NT2/D1 (cell line): ENCODE measurements around the gene PLEKHH1.
A peak's percentile ranks its signal among the peaks of the same experiment; 100 is the strongest.

Experiments used
- DNase-seq: peaks from one replicate; pipeline ENCODE4 v3.0.0-alpha.2; 2011; ENCODE audit warnings: low read depth, low spot score
- H3K27me3 ChIP-seq: 2 replicates; pipeline ENCODE4 v1.6.0; 2011; ENCODE audit warnings: mild to moderate bottlenecking; ENCODE audit not compliant: insufficient read length, insufficient read depth
- H3K36me3 ChIP-seq: 2 replicates; pipeline ENCODE4 v1.6.1; 2011; ENCODE audit warnings: mild to moderate bottlenecking, low read length, mixed read lengths; ENCODE audit not compliant: insufficient read depth, insufficient read length
- H3K4me1 ChIP-seq: 2 replicates; pipeline ENCODE4 v1.5.1; 2011; ENCODE audit not compliant: insufficient read depth, insufficient read length
- H3K4me3 ChIP-seq: 2 replicates; pipeline ENCODE4 v1.5.1; 2011; ENCODE audit warnings: low read depth; ENCODE audit not compliant: insufficient read length
- H3K9ac ChIP-seq: 2 replicates; pipeline ENCODE4 v1.6.0; 2011; ENCODE audit warnings: low read depth; ENCODE audit not compliant: insufficient read length
- H3K9me3 ChIP-seq: 2 replicates; pipeline ENCODE4 v1.5.1; 2011; ENCODE audit warnings: mild to moderate bottlenecking, low read length; ENCODE audit not compliant: insufficient read depth
- SUZ12 ChIP-seq: IDR thresholded peaks from 2 replicates; pipeline ENCODE4 v1.6.1; 2011; ENCODE audit not compliant: insufficient read length, insufficient read depth; ENCODE audit errors: extremely low read depth
- YY1 ChIP-seq: IDR thresholded peaks from 2 replicates; pipeline ENCODE4 v1.6.1; 2011; ENCODE audit not compliant: insufficient read length, insufficient read depth
- ZNF274 ChIP-seq: IDR thresholded peaks from 2 replicates; pipeline ENCODE4 v1.6.1; 2011; ENCODE audit warnings: mild to moderate bottlenecking, low read depth, low read length

PLEKHH1 gene

GRCh38 chr14:67607646-67608045 lies 74.6 kb downstream of the PLEKHH1 start:
- no peak overlapping the region for H3K4me3 ChIP-seq
- H3K36me3 ChIP-seq, result no peaks in the 10 kb centered on the region
- DNase-seq, result no peak
- no peak for TF ChIP-seq YY1
- TF ChIP-seq ZNF274, result no peak
- no peak for TF ChIP-seq SUZ12
- no peaks in the 10 kb centered on the region for H3K4me1 ChIP-seq
- H3K27me3 ChIP-seq, result peaks cover 4% of the 10 kb centered on the region
- no peak overlapping the region for H3K9ac ChIP-seq
- no peaks in the 10 kb centered on the region for H3K9me3 ChIP-seq

- H3K36me3 ChIP-seq, result no peaks in the 10 kb centered on the region
- no peak for DNase-seq
- H3K27me3 ChIP-seq, result peaks cover 4% of the 10 kb centered on the region
- TF ChIP-seq ZNF274 (no peak), SUZ12 (no peak), YY1 (no peak)
- no peaks in the 10 kb centered on the region for H3K9me3 ChIP-seq
- no peak overlapping the region for H3K9ac ChIP-seq
- H3K4me1 ChIP-seq, result no peaks in the 10 kb centered on the region
- no peak overlapping the region for H3K4me3 ChIP-seq
Measured at GRCh38 chr14:67609642-67610310, 76.7 kb downstream of the PLEKHH1 start.

DNA sequence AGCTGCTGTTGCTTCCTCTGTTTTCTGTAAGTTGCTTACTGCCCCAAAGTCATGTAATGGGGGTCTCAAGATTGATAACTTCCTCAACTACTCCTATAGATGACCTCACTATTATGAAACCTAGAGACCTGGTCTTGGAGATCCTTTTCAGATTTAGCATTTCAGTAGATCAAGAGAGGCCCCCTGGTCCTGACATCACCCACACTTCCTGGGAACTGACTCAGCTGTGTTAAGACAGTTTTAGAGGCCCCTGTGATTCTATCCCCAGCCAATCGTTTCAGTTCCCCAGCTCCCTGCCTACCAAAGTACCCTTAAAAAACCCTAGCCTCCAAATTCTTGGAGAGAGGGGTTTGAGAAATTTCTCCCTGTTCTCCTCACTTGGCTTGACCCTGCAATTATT lies 77.4 kb downstream of the PLEKHH1 start:
- DNase-seq, result no peak
- no peak overlapping the region for H3K9ac ChIP-seq
- no peaks in the 10 kb centered on the region for H3K9me3 ChIP-seq
- TF ChIP-seq ZNF274 (no peak), YY1 (no peak), SUZ12 (no peak)
- no peaks in the 10 kb centered on the region for H3K36me3 ChIP-seq
- H3K4me3 ChIP-seq, result no peak overlapping the region
- H3K27me3 ChIP-seq, result peaks cover 4% of the 10 kb centered on the region
- no peaks in the 10 kb centered on the region for H3K4me1 ChIP-seq

DNA sequence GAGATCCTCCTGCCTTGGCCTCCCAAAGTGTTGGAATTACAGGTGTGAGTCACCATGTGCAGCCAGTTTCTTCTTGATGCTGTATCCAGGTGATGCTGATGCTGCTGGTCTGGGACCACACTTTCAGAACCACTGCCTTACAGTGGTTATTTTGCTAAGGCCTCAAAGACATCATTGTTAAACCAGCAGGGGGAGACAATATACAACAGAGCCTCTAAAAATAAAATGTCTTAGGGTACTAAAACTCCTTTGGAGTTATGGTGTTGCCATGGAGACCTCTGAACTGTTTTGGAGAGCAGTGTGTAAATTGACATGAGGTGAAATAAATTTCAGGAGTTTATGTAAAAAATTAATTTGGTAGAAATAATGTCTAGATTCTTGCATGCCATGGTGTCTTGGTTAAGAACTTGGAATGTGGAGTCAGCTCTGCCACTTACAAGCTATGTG lies 85.5 kb downstream of the PLEKHH1 start:
- H3K9me3 ChIP-seq, result no peaks in the 10 kb centered on the region
- DNase-seq, result no peak
- no peak overlapping the region for H3K9ac ChIP-seq
- no peak overlapping the region for H3K4me3 ChIP-seq
- TF ChIP-seq SUZ12, result no peak
- TF ChIP-seq ZNF274, result no peak
- TF ChIP-seq YY1, result no peak
- no peaks in the 10 kb centered on the region for H3K27me3 ChIP-seq
- H3K4me1 ChIP-seq, result no peaks in the 10 kb centered on the region
- peaks cover 7% of the 10 kb centered on the region for H3K36me3 ChIP-seq

DNA sequence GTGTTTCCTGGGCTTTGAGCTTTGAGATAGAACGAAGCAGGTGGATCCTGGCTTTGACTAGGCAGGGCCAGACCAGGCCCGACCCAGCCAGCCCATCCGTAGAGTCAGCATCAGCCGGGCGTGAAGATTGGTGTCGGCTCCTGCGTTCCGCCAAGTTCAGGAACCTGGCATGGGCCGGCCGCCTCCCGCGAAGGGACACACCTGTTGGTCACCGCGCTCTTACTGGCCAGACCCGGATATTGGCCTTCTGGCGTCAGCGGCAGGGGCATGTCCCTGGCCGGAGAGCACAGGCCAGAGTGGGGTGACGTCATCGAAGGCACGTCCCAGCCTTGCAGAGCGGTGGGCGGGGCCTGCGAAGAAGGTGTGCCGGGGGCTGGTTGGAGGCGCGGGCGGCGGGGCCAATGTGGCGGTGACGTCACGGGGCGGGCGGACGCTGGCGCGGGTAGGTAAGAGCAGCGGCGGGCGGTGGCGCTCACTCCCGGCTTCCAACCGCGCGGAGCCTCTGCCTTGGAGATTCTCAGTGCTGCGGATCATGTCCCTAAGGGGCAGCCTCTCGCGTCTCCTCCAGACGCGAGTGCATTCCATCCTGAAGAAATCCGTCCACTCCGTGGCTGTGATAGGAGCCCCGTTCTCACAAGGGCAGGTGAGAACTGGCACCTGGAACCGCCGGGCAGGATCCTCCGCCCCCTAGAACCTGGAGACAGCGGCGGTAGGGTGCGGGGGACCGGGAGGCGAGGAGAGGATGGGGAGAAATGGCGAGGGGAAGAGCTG lies 86.5 kb downstream of the PLEKHH1 start, which contains the start of gene ARG2:
Gene ARG2, plus strand, starts transcription at position 475 of the 771 bp plus-strand sequence. Its CDS starts 58 bp downstream, at position 533.
- DNase-seq, result peak; percentile 87
- Histone ChIP-seq H3K4me1 (no peaks in the 10 kb centered on the region), H3K27me3 (no peaks in the 10 kb centered on the region), H3K9me3 (peaks cover 6% of the 10 kb centered on the region; the same call in 1 of the 2 replicates), H3K9ac (peak within 1 kb of the TSS; percentile 76), H3K36me3 (peaks cover 11% of the 10 kb centered on the region), H3K4me3 (peak within 1 kb of the TSS; percentile 80)
- TF ChIP-seq ZNF274, result no peak
- no peak for TF ChIP-seq SUZ12
- no peak for TF ChIP-seq YY1

- no peak for TF ChIP-seq ZNF274
- Histone ChIP-seq H3K27me3 (no peaks in the 10 kb centered on the region), H3K9me3 (peaks cover 12% of the 10 kb centered on the region; the same call in 1 of the 2 replicates), H3K4me3 (peak overlapping the region; percentile 80), H3K4me1 (no peaks in the 10 kb centered on the region), H3K9ac (peak overlapping the region; percentile 76), H3K36me3 (peaks cover 15% of the 10 kb centered on the region)
- no peak for DNase-seq
Measured at GRCh38 chr14:67620217-67620785, 87.2 kb downstream of the PLEKHH1 start.

- Histone ChIP-seq H3K36me3 (peaks cover 15% of the 10 kb centered on the region), H3K9ac (no peak overlapping the region), H3K4me1 (no peaks in the 10 kb centered on the region), H3K4me3 (no peak overlapping the region), H3K9me3 (peaks cover 12% of the 10 kb centered on the region; the same call in 1 of the 2 replicates), H3K27me3 (no peaks in the 10 kb centered on the region)
- TF ChIP-seq SUZ12 (no peak), ZNF274 (no peak), YY1 (no peak)
- DNase-seq, result no peak
Measured at GRCh38 chr14:67622675-67623074, 89.6 kb downstream of the PLEKHH1 start.
